Fibroblast of skin of abdomen (primary cell): ENCODE data around the gene YWHAB. TPM values are rescaled to one million over a fixed set of nuclear protein-coding genes. Genes with fewer than 3 reads are reported as not detected.
"Not testable (repeated sequence)": the region's sequence is repeated elsewhere in the genome, so short reads cannot be mapped to it uniquely, and the experiment has no call there.

ENCODE experiments used
- DNase-seq: peaks from one replicate; pipeline ENCODE4 v3.0.0-alpha.2; 2013
- polyA plus RNA-seq, 2 experiments: library from polyadenylated mRNA; unstranded; fragments of 120-200 nt; gene quantifications; one replicate each; pipeline ENCODE4 v1.2.1, GENCODE V29; 2013; ENCODE audit not compliant: insufficient read length in 2 of 2

YWHAB gene
- 232 TPM for polyA plus RNA-seq (2013, experiment 1 of 2; ENCODE audit: insufficient read length)
- polyA plus RNA-seq (2013, experiment 2 of 2; ENCODE audit: insufficient read length) = 230 TPM

- peak; percentile 99 for DNase-seq
These were observed at the start of gene YWHAB for GRCh38 chr20:44885392-44886265. Gene YWHAB (plus strand): TSS chr20:44885705. CDS start chr20:44901534, 15,829 bp downstream.

GRCh38 chr20:44836601-44837120, 48.8 kb upstream of the YWHAB start:
- no peak for DNase-seq

GRCh38 chr20:44837946-44838345, 47.6 kb upstream of the YWHAB start:
- no peak for DNase-seq

- DNase-seq = no peak
These were observed 47.0 kb upstream of the YWHAB start for GRCh38 chr20:44838521-44838920.

GRCh38 chr20:44839481-44839880, 46.0 kb upstream of the YWHAB start:
- DNase-seq = no peak

- DNase-seq = no peak
These were observed 44.7 kb upstream of the YWHAB start for GRCh38 chr20:44840826-44841225.

GRCh38 chr20:44841955-44842354, 43.5 kb upstream of the YWHAB start:
- no peak for DNase-seq

GRCh38 chr20:44843876-44844275, 41.6 kb upstream of the YWHAB start:
- DNase-seq = no peak

GRCh38 chr20:44848254-44849015, 37.1 kb upstream of the YWHAB start:
- no peak for DNase-seq

- DNase-seq = no peak
These were observed 35.8 kb upstream of the YWHAB start for GRCh38 chr20:44849703-44850102.

GRCh38 chr20:44850272-44850671, 35.2 kb upstream of the YWHAB start:
- DNase-seq = no peak

- DNase-seq = no peak
These were observed 34.7 kb upstream of the YWHAB start for GRCh38 chr20:44850837-44851236.

GRCh38 chr20:44851545-44851944, 34.0 kb upstream of the YWHAB start:
- DNase-seq = no peak

- no peak for DNase-seq
These were observed 29.1 kb upstream of the YWHAB start for GRCh38 chr20:44856442-44856841.

- DNase-seq = no peak
These were observed 28.6 kb upstream of the YWHAB start for GRCh38 chr20:44856856-44857448.

GRCh38 chr20:44858606-44859360, 26.7 kb upstream of the YWHAB start:
- DNase-seq = no peak

- DNase-seq = peak; percentile 41
These were observed 23.9 kb upstream of the YWHAB start for GRCh38 chr20:44861531-44862006.

- no peak for DNase-seq
These were observed 23.2 kb upstream of the YWHAB start for GRCh38 chr20:44862286-44862685.

- DNase-seq = not testable (repeated sequence)
These were observed 22.0 kb upstream of the YWHAB start for GRCh38 chr20:44863365-44864084.

- not testable (repeated sequence) for DNase-seq
These were observed 21.0 kb upstream of the YWHAB start for GRCh38 chr20:44864493-44864892.

GRCh38 chr20:44866703-44867335, 18.7 kb upstream of the YWHAB start:
- DNase-seq = no peak
